Right lobe of liver (tissue), 6 donors: ENCODE measurements around the gene C5orf46. TPM values are rescaled to one million over a fixed set of nuclear protein-coding genes. Genes with fewer than 3 reads are reported as not detected.

Experiments
- ATAC-seq, 4 donors: fragments of 200-7000 bp; cut with Tn5 transposase; one replicate each; pipeline ENCODE4 v1.9.1; 2020; ENCODE audit warnings: mild to moderate bottlenecking in 4 of 4, moderate library complexity in 4 of 4
- DNase-seq, 3 donors: peaks; one replicate each; pipeline ENCODE4 v3.0.0-alpha.2; 2020
- H3K27ac ChIP-seq, 3 donors: fragments of 200-600 bp; one replicate each; pipeline ENCODE4 v1.8.0; 2022
- H3K27me3 ChIP-seq, 2 donors: fragments of 200-600 bp; one replicate each; pipeline ENCODE4 v1.8.0; 2022
- H3K36me3 ChIP-seq, 4 donors: fragments of 200-600 bp; sonication (generic) in 1 of 4; one replicate each; pipeline versions ENCODE4 v1.5.1 to v1.8.0; 2017 to 2022; ENCODE audit warnings: control low read depth in 1 of 4
- H3K4me1 ChIP-seq, 4 donors: fragments of 200-600 bp; sonication (generic) in 1 of 4; one replicate each; pipeline versions ENCODE4 v1.5.1 to v1.8.0; 2017 to 2022; ENCODE audit warnings: control low read depth in 1 of 4
- H3K4me3 ChIP-seq, 3 donors: fragments of 200-600 bp; one replicate each; pipeline ENCODE4 v1.8.0; 2022
- H3K9me3 ChIP-seq, 4 donors: fragments of 200-600 bp; sonication (generic) in 1 of 4; one replicate each; pipeline versions ENCODE4 v1.5.1 to v1.8.0; 2017 to 2022; ENCODE audit warnings: control low read depth in 1 of 4
- POLR2A ChIP-seq: fragments of 450-650 bp; IDR thresholded peaks from one replicate; pipeline ENCODE4 v1.6.1; 2017; ENCODE audit warnings: antibody characterized with exemption, mild to moderate bottlenecking
- WGBS: methylation state at CpG from one replicate; pipeline ENCODE4 v1.1.6; 2018; ENCODE audit warnings: low coverage, low lambda C conversion rate; ENCODE audit not compliant: insufficient coverage; ENCODE audit errors: missing lambda C conversion rate; 5-methylcytosine and 5-hydroxymethylcytosine counted together
- intact Hi-C, 2 donors: fragments of 100-400 bp; cut with DNase I; formaldehyde crosslinking; loops; one replicate each; pipeline versions ENCODE4 v1.11.2 to v1.14.1; 2022
- total RNA-seq, 6 experiments: library from RNA; depleted of rRNA in 2 of 6; stranded (reverse); fragments of >200 nt in 2 of 6; fragmentation: NEBNext Ultra II Directional in 3 of 6; extraction: Animal tissue kit (Norgen Biotek cat#: 25700) in 3 of 6; gene quantifications; one replicate each; pipeline versions ENCODE4 v1.1.0 to v1.2.4, GENCODE V29; 2016 to 2023
- TF ChIP-seq, protein P1 (sequence below), 4 donors: fragments of 200-600 bp in 3 of 4; fragments of 450-650 bp in 1 of 4; IDR thresholded peaks; one replicate each; pipeline versions ENCODE4 v1.5.1 to v1.8.0; 2016 to 2022; ENCODE audit warnings: antibody characterized with exemption in 4 of 4, mild to moderate bottlenecking in 2 of 4
- donor health status: DM: no; HTN: yes; CAD: no.
- donor health status: DM: no; HTN: no; CAD: no.
- donor health status: DM: no; HTN: no; CAD: no.
- donor health status: DM: no; HTN: yes; CAD: no.
- donor health status: DM: no; HTN: yes; CAD: no.

The C5orf46 gene
- total RNA-seq, 6 experiments from 2014 or later = 0.84 TPM; not detected in 5

DNA sequence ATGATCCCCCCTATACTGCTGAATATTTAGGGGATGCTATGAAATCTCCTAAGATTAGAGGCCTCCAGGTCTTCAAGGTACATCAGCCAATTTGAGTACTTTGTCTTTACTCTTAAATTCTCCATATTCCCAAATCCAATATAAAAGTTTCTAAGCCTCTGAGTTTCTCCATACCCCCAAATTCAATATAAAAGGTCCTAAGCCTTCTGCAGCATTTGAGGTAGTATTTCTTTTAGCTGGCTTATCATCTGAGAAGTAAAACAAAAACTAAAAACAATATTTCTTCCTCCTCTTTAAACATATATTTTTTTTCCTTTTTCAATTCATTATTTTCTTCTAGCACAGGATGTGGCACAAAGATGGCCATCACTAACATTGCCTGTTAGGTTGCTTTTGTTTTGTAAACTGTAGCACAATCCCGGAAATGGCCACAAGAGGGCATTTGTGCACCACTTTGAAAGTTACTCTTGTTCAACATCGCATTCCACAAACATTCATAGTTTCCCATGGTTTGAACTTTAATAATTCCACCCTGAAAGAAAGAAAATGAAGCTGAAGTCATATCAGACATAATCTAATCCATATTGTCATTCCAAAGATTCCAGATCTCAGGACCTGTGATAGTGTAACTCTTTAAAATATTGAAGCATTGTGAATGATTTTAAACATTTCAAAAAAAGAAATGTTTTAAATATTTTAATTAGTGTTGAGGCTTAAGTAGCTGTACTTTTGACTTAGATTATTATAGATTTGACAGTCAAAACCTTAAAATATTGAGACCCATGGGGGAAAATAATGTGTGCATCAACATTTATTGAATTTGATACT lies 48.8 kb downstream of the C5orf46 start:
- Histone ChIP-seq H3K9me3 (no peaks in the 10 kb centered on the region), H3K4me1 (peaks cover 0 to 5% (median 0%) of the 10 kb centered on the region in 4 donors), H3K27ac (no peak overlapping the region), H3K4me3 (no peak overlapping the region), H3K27me3 (no peaks in the 10 kb centered on the region), H3K36me3 (no peaks in the 10 kb centered on the region)
- TF ChIP-seq POLR2A = no peak
- TF ChIP-seq, protein P1, sequence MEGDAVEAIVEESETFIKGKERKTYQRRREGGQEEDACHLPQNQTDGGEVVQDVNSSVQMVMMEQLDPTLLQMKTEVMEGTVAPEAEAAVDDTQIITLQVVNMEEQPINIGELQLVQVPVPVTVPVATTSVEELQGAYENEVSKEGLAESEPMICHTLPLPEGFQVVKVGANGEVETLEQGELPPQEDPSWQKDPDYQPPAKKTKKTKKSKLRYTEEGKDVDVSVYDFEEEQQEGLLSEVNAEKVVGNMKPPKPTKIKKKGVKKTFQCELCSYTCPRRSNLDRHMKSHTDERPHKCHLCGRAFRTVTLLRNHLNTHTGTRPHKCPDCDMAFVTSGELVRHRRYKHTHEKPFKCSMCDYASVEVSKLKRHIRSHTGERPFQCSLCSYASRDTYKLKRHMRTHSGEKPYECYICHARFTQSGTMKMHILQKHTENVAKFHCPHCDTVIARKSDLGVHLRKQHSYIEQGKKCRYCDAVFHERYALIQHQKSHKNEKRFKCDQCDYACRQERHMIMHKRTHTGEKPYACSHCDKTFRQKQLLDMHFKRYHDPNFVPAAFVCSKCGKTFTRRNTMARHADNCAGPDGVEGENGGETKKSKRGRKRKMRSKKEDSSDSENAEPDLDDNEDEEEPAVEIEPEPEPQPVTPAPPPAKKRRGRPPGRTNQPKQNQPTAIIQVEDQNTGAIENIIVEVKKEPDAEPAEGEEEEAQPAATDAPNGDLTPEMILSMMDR (IDR thresholded peaks at IDR 0.05) = peak; percentile 77 to 81 (median 79)
- DNase-seq = peak in 2 of 3 donors; percentile 33 to 52
- intact Hi-C loops = no loop called here
- 0% methylated on average over 2 of the region's 2 CpGs for WGBS
- ATAC-seq = peak; percentile 81 to 86 (median 84)

DNA sequence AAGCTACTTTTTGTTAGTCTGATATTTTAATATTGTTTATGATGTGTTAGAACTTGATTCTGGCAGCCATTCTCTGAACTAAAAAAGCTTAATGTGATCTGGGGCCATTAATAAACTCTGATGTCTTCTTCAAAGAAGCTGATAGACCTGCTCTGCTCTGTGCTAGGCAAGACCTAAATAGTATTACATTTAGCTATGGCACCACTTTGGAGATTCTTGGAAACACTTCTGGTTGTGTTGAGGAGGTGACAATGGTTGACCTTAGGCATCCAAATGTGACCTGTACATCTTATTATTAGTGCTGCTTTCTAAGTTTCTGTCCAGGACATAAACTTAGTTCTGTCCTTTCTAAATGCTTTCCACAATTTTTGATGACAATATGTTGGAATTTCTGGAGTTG lies 49.5 kb downstream of the C5orf46 start:
- no peak for DNase-seq
- intact Hi-C loops = no loop called here
- TF ChIP-seq, protein P1 (IDR thresholded peaks at IDR 0.05) = no peak
- no peak for TF ChIP-seq POLR2A
- no peak overlapping the region for H3K27ac ChIP-seq
- no peaks in the 10 kb centered on the region for H3K9me3 ChIP-seq
- H3K27me3 ChIP-seq = no peaks in the 10 kb centered on the region
- peaks cover 0 to 5% (median 0%) of the 10 kb centered on the region in 4 donors for H3K4me1 ChIP-seq
- H3K36me3 ChIP-seq = no peaks in the 10 kb centered on the region
- H3K4me3 ChIP-seq = no peak overlapping the region
- no peak for ATAC-seq

DNA sequence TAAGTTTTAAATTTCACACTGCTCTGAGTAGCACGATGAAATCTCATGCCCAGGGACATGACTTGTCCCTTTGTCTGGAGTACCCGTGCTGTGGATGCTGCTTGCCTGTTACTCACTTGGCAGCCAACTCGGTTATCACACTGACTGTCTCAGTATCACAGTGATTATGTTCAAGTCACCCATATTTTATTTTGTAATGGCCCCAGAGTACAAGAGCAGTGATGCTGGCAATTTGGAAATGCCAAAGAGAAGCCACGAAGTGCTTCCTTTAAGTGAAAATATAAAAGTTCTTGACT lies 50.6 kb downstream of the C5orf46 start:
- intact Hi-C loops = no loop called here
- H3K9me3 ChIP-seq = no peaks in the 10 kb centered on the region
- WGBS = 41% methylated on average over 4 of the region's 4 CpGs
- no peaks in the 10 kb centered on the region for H3K27me3 ChIP-seq
- no peaks in the 10 kb centered on the region for H3K36me3 ChIP-seq
- H3K4me3 ChIP-seq = no peak overlapping the region
- no peak for DNase-seq
- H3K4me1 ChIP-seq = peaks cover 0 to 5% (median 0%) of the 10 kb centered on the region in 4 donors
- no peak overlapping the region for H3K27ac ChIP-seq
- no peak for TF ChIP-seq POLR2A
- TF ChIP-seq, protein P1 (IDR thresholded peaks at IDR 0.05) = no peak
- no peak for ATAC-seq

DNA sequence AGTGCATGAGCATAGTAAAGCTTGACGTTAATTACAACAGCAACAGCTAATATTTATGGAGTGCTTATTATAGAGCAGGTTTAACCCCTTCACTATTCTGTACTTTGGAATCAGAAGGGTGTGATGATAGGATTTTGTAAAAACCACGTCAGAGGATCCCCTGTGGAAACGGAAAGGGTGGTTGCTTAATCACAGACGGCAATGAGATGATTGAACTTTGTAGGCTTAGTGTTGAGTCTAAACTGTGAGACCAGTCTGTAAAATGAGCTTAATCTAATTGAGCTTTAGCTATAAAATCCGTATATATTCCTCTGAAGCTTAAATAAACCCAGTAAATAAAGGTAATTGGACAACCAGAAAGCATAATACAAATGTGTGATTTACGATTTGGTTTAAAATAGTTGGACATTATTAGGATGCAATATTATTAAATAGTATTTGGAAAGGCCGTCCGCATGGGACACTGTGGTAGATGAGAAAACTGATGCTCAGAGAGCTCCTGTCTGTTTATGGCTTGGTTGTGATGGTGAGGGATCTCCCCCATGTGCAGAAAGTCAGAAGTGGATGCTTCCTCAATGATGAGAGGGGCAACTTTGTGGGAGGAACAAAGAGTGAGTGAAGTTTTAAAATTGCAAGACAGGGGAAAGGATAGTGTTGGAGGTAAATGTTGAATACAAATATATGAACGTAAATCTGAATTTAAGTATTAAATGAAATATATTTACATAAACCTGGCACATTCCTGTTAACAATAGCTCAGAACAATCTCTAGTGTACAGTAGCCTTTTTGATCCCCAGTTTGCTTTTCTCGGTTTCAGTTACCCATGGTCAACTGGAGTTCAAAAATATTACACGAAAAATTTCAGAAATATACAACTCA lies 51.2 kb downstream of the C5orf46 start:
- ATAC-seq (peak in 2 of 4 donors; percentile 30 to 50), DNase-seq (no peak)
- Histone ChIP-seq H3K4me1 (peaks cover 0 to under 1% (median 0%) of the 10 kb centered on the region in 4 donors), H3K27me3 (no peaks in the 10 kb centered on the region), H3K27ac (no peak overlapping the region), H3K4me3 (no peak overlapping the region), H3K36me3 (no peaks in the 10 kb centered on the region), H3K9me3 (no peaks in the 10 kb centered on the region)
- TF ChIP-seq, protein P1 (IDR thresholded peaks at IDR 0.05) = no peak
- TF ChIP-seq POLR2A = no peak
- intact Hi-C loops = no loop called here
- WGBS = 52% methylated on average over 11 of the region's 11 CpGs
